Measurements from ENCODE around the gene RABGAP1.
A peak's percentile ranks its signal among the peaks of the same experiment; 100 is the strongest.

RABGAP1 gene

DNA sequence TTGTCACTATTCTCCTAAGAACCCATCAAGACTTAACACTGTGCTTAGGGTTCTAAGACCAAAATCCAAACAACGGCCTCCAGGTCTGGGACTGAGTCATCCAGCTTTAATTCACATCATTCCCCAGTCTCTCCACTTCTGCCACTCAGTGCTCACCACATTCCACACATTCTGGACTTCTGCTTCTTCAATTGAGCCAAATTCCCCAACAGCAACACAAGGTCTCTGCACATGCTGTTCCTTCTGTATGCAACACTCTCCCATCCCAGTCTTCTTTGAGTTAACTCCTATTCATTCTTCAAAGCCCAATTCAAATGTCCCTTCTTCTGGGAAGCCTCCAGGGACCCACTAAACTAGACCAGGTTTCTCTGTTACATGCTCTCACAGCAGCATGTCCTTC, 190.4 kb downstream of the RABGAP1 start:
- Histone ChIP-seq H2BK5ac (ENCODE audit: low read depth, low read length, poor library complexity, severe bottlenecking) (no peak overlapping the region), H3K9ac (ENCODE audit: low read length) (no peak overlapping the region), H4K8ac (ENCODE audit: low read length) (no peak overlapping the region), H2BK15ac (ENCODE audit: low read depth, poor library complexity, severe bottlenecking) (no peak overlapping the region), H3K4me1 (ENCODE audit: control insufficient read depth, insufficient read depth, low read depth, low read length) (no peaks in the 10 kb centered on the region), H3K27me3 (ENCODE audit: control insufficient read depth in 1 of 2, insufficient read depth in 1 of 2, low read length in 2 of 2) (no peaks in the 10 kb centered on the region), H3K18ac (ENCODE audit: low read depth in 1 of 2, low read length in 2 of 2) (no peak overlapping the region), H3K9me3 (ENCODE audit: control insufficient read depth, low read length) (no peaks in the 10 kb centered on the region), H3K23ac (ENCODE audit: low read length in 2 of 2) (no peak overlapping the region), H2BK120ac (ENCODE audit: low read depth, low read length) (no peak overlapping the region), H2AK5ac (ENCODE audit: low read length, severe bottlenecking) (no peak overlapping the region), H3K79me1 (replicated peaks; ENCODE audit: low read length, poor library complexity, severe bottlenecking) (no peaks in the 10 kb centered on the region), H3K4me2 (ENCODE audit: low read length, poor library complexity, severe bottlenecking) (peak overlapping the region; percentile 1), H3K14ac (ENCODE audit: low read length in 2 of 2) (no peak overlapping the region), H3K4ac (ENCODE audit: low read depth in 1 of 2, low read length in 2 of 2) (no peak overlapping the region), H2BK12ac (ENCODE audit: low read length in 2 of 2) (no peak overlapping the region), H3K36me3 (ENCODE audit: control insufficient read depth in 1 of 2, insufficient read depth in 2 of 2, low read depth in 1 of 2, low read length in 2 of 2) (peaks cover 0 to 3% of the 10 kb centered on the region in 2 experiments), H4K91ac (ENCODE audit: low read length) (no peak overlapping the region), H3K4me3 (ENCODE audit: insufficient read depth in 1 of 2, low read depth in 1 of 2, low read length in 2 of 2) (no peak overlapping the region), H3K27ac (ENCODE audit: low read length, poor library complexity, severe bottlenecking) (no peak overlapping the region), H2AFZ (ENCODE audit: low read depth, low read length) (no peak overlapping the region)
- 0% methylated on average over 1 of the region's 1 CpG for WGBS
- DNase-seq, result peak; percentile 55

DNA sequence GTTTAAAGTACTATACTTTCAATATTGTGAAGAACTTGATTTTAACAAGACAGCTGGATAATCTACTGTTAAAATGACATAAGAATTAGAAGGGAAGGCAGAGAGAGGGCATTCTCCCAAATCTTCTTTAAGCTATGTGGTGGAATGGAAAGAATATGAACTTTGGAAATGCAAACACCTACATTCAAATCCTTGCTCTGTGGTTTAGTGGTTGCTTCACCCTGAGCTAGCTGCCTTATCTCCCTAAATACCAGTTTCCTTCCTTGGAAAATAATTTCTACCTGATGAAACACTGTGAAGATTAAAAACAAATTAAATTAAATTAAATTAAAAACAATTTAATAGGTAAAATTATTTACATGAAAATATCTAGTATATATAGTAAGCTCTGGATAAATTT, 191.2 kb downstream of the RABGAP1 start:
- Histone ChIP-seq H2AFZ (ENCODE audit: low read depth, low read length) (no peak overlapping the region), H2BK15ac (ENCODE audit: low read depth, poor library complexity, severe bottlenecking) (no peak overlapping the region), H4K91ac (ENCODE audit: low read length) (no peak overlapping the region), H3K9ac (ENCODE audit: low read length) (no peak overlapping the region), H3K23ac (ENCODE audit: low read length in 2 of 2) (no peak overlapping the region), H3K4me2 (ENCODE audit: low read length, poor library complexity, severe bottlenecking) (no peak overlapping the region), H3K4me3 (ENCODE audit: insufficient read depth in 1 of 2, low read depth in 1 of 2, low read length in 2 of 2) (no peak overlapping the region), H2BK12ac (ENCODE audit: low read length in 2 of 2) (no peak overlapping the region), H3K9me3 (ENCODE audit: control insufficient read depth, low read length) (no peaks in the 10 kb centered on the region), H3K4me1 (ENCODE audit: control insufficient read depth, insufficient read depth, low read depth, low read length) (no peaks in the 10 kb centered on the region), H3K18ac (ENCODE audit: low read depth in 1 of 2, low read length in 2 of 2) (no peak overlapping the region), H3K79me1 (replicated peaks; ENCODE audit: low read length, poor library complexity, severe bottlenecking) (no peaks in the 10 kb centered on the region), H3K4ac (ENCODE audit: low read depth in 1 of 2, low read length in 2 of 2) (no peak overlapping the region), H4K8ac (ENCODE audit: low read length) (no peak overlapping the region), H3K27me3 (ENCODE audit: control insufficient read depth in 1 of 2, insufficient read depth in 1 of 2, low read length in 2 of 2) (no peaks in the 10 kb centered on the region), H3K27ac (ENCODE audit: low read length, poor library complexity, severe bottlenecking) (no peak overlapping the region), H2BK120ac (ENCODE audit: low read depth, low read length) (no peak overlapping the region), H3K14ac (ENCODE audit: low read length in 2 of 2) (no peak overlapping the region), H2BK5ac (ENCODE audit: low read depth, low read length, poor library complexity, severe bottlenecking) (no peak overlapping the region), H3K36me3 (ENCODE audit: control insufficient read depth in 1 of 2, insufficient read depth in 2 of 2, low read depth in 1 of 2, low read length in 2 of 2) (peaks cover 0 to 3% of the 10 kb centered on the region in 2 experiments), H2AK5ac (ENCODE audit: low read length, severe bottlenecking) (no peak overlapping the region)
- DNase-seq, result no peak

DNA sequence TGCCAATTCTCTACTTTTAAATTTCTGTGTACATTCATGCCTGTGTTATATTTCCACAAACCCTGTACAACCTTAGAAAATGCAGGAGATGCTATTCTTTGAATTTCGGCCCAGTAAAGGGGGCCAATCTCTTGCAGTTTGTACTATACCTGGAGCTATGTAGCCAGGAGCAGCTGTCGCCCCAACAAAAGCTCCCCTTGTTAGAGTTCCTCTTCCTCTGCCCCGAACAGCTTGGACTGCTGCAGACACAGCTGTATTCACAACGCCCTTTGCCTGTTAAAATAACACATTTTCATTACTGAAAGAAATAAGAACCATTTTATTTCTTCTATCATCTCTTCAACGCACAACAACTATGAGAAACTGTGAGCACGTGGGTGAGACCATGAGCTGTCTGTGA, 191.9 kb downstream of the RABGAP1 start:
- no peak overlapping the region for H3K4me2 ChIP-seq (ENCODE audit: low read length, poor library complexity, severe bottlenecking)
- H3K23ac ChIP-seq (ENCODE audit: low read length in 2 of 2), result no peak overlapping the region
- no peak overlapping the region for H3K4ac ChIP-seq (ENCODE audit: low read depth in 1 of 2, low read length in 2 of 2)
- no peak overlapping the region for H3K18ac ChIP-seq (ENCODE audit: low read depth in 1 of 2, low read length in 2 of 2)
- peaks cover 0 to 3% of the 10 kb centered on the region in 2 experiments for H3K36me3 ChIP-seq (ENCODE audit: control insufficient read depth in 1 of 2, insufficient read depth in 2 of 2, low read depth in 1 of 2, low read length in 2 of 2)
- 96% methylated on average over 5 of the region's 6 CpGs for WGBS
- no peak overlapping the region for H4K8ac ChIP-seq (ENCODE audit: low read length)
- no peak overlapping the region for H3K4me3 ChIP-seq (ENCODE audit: insufficient read depth in 1 of 2, low read depth in 1 of 2, low read length in 2 of 2)
- no peak overlapping the region for H2BK12ac ChIP-seq (ENCODE audit: low read length in 2 of 2)
- no peak overlapping the region for H2AFZ ChIP-seq (ENCODE audit: low read depth, low read length)
- H3K27me3 ChIP-seq (ENCODE audit: control insufficient read depth in 1 of 2, insufficient read depth in 1 of 2, low read length in 2 of 2), result no peaks in the 10 kb centered on the region
- H3K79me1 ChIP-seq (replicated peaks; ENCODE audit: low read length, poor library complexity, severe bottlenecking), result no peaks in the 10 kb centered on the region
- H2AK5ac ChIP-seq (ENCODE audit: low read length, severe bottlenecking), result no peak overlapping the region
- no peaks in the 10 kb centered on the region for H3K9me3 ChIP-seq (ENCODE audit: control insufficient read depth, low read length)
- no peaks in the 10 kb centered on the region for H3K4me1 ChIP-seq (ENCODE audit: control insufficient read depth, insufficient read depth, low read depth, low read length)
- no peak overlapping the region for H3K9ac ChIP-seq (ENCODE audit: low read length)
- no peak overlapping the region for H4K91ac ChIP-seq (ENCODE audit: low read length)
- H2BK120ac ChIP-seq (ENCODE audit: low read depth, low read length), result no peak overlapping the region
- H3K14ac ChIP-seq (ENCODE audit: low read length in 2 of 2), result no peak overlapping the region
- no peak for DNase-seq
- no peak overlapping the region for H2BK15ac ChIP-seq (ENCODE audit: low read depth, poor library complexity, severe bottlenecking)
- H2BK5ac ChIP-seq (ENCODE audit: low read depth, low read length, poor library complexity, severe bottlenecking), result no peak overlapping the region
- H3K27ac ChIP-seq (ENCODE audit: low read length, poor library complexity, severe bottlenecking), result no peak overlapping the region

DNA sequence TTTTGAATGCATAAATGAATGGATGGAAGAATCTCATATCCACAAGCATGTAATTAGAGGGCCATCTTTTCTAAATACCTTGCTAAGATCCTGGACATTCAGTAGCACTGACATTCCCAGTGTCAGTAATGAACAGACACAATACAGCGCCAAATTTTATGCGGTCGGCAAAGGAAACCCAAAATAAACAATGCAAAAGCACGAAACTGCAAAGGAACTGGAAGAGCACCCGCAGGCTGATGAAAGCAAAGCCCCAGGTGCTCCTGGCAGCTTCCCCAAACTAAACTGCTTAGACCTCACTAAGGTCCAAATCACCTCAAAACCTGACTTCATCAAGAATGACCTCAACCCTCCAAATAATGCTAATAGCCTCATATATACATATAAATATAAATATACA, 194.6 kb downstream of the RABGAP1 start:
- Histone ChIP-seq H2AK5ac (ENCODE audit: low read length, severe bottlenecking) (no peak overlapping the region), H3K4me3 (ENCODE audit: insufficient read depth in 1 of 2, low read depth in 1 of 2, low read length in 2 of 2) (no peak overlapping the region), H3K27me3 (ENCODE audit: control insufficient read depth in 1 of 2, insufficient read depth in 1 of 2, low read length in 2 of 2) (no peaks in the 10 kb centered on the region), H3K4me2 (ENCODE audit: low read length, poor library complexity, severe bottlenecking) (no peak overlapping the region), H3K18ac (ENCODE audit: low read depth in 1 of 2, low read length in 2 of 2) (no peak overlapping the region), H4K91ac (ENCODE audit: low read length) (no peak overlapping the region), H3K4ac (ENCODE audit: low read depth in 1 of 2, low read length in 2 of 2) (no peak overlapping the region), H2BK5ac (ENCODE audit: low read depth, low read length, poor library complexity, severe bottlenecking) (no peak overlapping the region), H2AFZ (ENCODE audit: low read depth, low read length) (no peak overlapping the region), H3K27ac (ENCODE audit: low read length, poor library complexity, severe bottlenecking) (no peak overlapping the region), H3K9ac (ENCODE audit: low read length) (no peak overlapping the region), H2BK15ac (ENCODE audit: low read depth, poor library complexity, severe bottlenecking) (no peak overlapping the region), H2BK12ac (ENCODE audit: low read length in 2 of 2) (no peak overlapping the region), H3K9me3 (ENCODE audit: control insufficient read depth, low read length) (no peaks in the 10 kb centered on the region), H4K8ac (ENCODE audit: low read length) (no peak overlapping the region), H3K23ac (ENCODE audit: low read length in 2 of 2) (no peak overlapping the region), H2BK120ac (ENCODE audit: low read depth, low read length) (no peak overlapping the region), H3K79me1 (replicated peaks; ENCODE audit: low read length, poor library complexity, severe bottlenecking) (no peaks in the 10 kb centered on the region), H3K14ac (ENCODE audit: low read length in 2 of 2) (no peak overlapping the region), H3K4me1 (ENCODE audit: control insufficient read depth, insufficient read depth, low read depth, low read length) (no peaks in the 10 kb centered on the region), H3K36me3 (ENCODE audit: control insufficient read depth in 1 of 2, insufficient read depth in 2 of 2, low read depth in 1 of 2, low read length in 2 of 2) (peaks cover 0 to 3% of the 10 kb centered on the region in 2 experiments)
- no peak for DNase-seq
- 88% methylated on average over 5 of the region's 5 CpGs for WGBS

All from mesenchymal stem cell (in vitro differentiated cells and primary cell).